ENCODE data around the gene RBM17. TPM values are rescaled to one million over a fixed set of nuclear protein-coding genes. Genes with fewer than 3 reads are reported as not detected.

Gene RBM17
- total and polyA plus RNA-seq, 10 of the 15 experiments (the other 5 are each of a cell fraction or from before 2014, with no cell fraction given): 28.4 to 181 (median 83.9) TPM

DNA sequence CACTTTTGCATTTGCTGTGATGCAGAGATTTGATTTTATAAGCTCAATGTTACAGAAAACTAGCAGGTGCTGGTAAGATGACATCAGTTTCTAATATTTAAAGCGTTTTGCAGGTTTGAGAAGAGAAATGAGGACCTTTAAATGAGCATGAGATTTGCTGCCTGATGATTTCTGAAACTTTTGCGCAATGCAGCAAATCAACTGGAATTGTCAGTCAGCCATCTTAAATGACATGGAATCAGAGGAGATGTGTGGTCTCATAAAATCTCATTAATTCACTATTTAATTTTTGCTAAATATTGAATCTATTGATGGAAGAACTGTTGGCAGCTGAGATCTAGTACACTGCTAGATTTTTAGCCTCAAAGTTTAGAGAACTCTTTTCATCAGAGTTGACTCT is 3.9 kb downstream of the RBM17 start:
- ChIA-PET SMC1A (ENCODE audit: uncharacterized antibody, unreplicated experiment) (interaction anchor here (0.6 to 4.1 kb wide), 3 partner anchors 55 to 308 kb away, joined by 3 to 31 read pairs (median 3); no protein-coding TSS in a partner anchor), CTCF (interaction anchor here (2.9 to 4.6 kb wide), 4 partner anchors 14 to 309 kb away, joined by 13 to 31 read pairs (median 26); no protein-coding TSS in a partner anchor), RAD21 (ENCODE audit: unreplicated experiment) (interaction anchor here (1.9 kb wide), 1 partner anchor 79 kb away, joined by 7 read pairs; no protein-coding TSS in a partner anchor), POLR2A (interaction anchor here (0.9 kb wide), 1 partner anchor 109 kb away, joined by 4 read pairs; the partner anchor contains the start of gene PFKFB3)
- H3K9me3 ChIP-seq (replicated peaks; ENCODE audit: control insufficient read depth, insufficient read depth, low read length): no peaks in the 10 kb centered on the region
- BruUV-seq (replicated peaks): no TSS peak
- no peak overlapping the region for H3K27ac ChIP-seq (ENCODE audit: control insufficient read depth, insufficient read depth)
- ATAC-seq (no peak), FAIRE-seq (no peak), DNase-seq (ENCODE audit: low read depth, low spot score) (no peak)
- H3K9ac ChIP-seq (ENCODE audit: control insufficient read depth, insufficient read depth, low read length): no peak overlapping the region
- H3K4me3 ChIP-seq: no peak overlapping the region
- intact Hi-C loops (cut with micrococcal nuclease; ENCODE audit: unreplicated experiment) (loop anchor here (5.0 kb wide), 1 partner anchor 110 kb away; the partner anchor contains the start of gene PFKFB3), in situ Hi-C loops (cut with MboI) (no loop called here)
- H3K36me3 ChIP-seq (ENCODE audit: control insufficient read depth in 2 of 2, insufficient read depth in 2 of 2, low read length in 1 of 2): peaks cover 2 to 4% of the 10 kb centered on the region in 2 experiments
- no peaks in the 10 kb centered on the region for H3K27me3 ChIP-seq (replicated peaks in 1 of 2; ENCODE audit: control insufficient read depth in 2 of 2, insufficient read depth in 2 of 2, low read length in 1 of 2)
- H4K20me1 ChIP-seq (ENCODE audit: control insufficient read depth, insufficient read depth): no peaks in the 10 kb centered on the region; the same call in none of the 2 replicates
- H2AFZ ChIP-seq (ENCODE audit: control insufficient read depth, low read depth, low read length): no peak overlapping the region
- peaks cover 3% of the 10 kb centered on the region; the same call in 1 of the 2 replicates for H3K4me1 ChIP-seq (ENCODE audit: control insufficient read depth, insufficient read depth, low read length)
- peak overlapping the region; percentile 66 for H3K4me2 ChIP-seq (ENCODE audit: control insufficient read depth, insufficient read depth)
- TF ChIP-seq BMI1 (IDR thresholded peaks at IDR 0.05; ENCODE audit: borderline replicate concordance): no peak
- TF ChIP-seq NR2C2 (IDR thresholded peaks at IDR 0.05; ENCODE audit: borderline replicate concordance, control insufficient read depth, insufficient read length, low read depth): no peak
- no peak for TF ChIP-seq ETV6 (conservative IDR thresholded peaks at IDR 0.05 in 1 of 2, IDR thresholded peaks at IDR 0.05 in 1 of 2; ENCODE audit: borderline replicate concordance in 1 of 2, low read depth in 1 of 2)
- no peak for TF ChIP-seq USF1 (IDR thresholded peaks at IDR 0.05; ENCODE audit: borderline replicate concordance, extremely low read length, insufficient read depth, low read depth, low read length)
- TF ChIP-seq, protein P1, sequence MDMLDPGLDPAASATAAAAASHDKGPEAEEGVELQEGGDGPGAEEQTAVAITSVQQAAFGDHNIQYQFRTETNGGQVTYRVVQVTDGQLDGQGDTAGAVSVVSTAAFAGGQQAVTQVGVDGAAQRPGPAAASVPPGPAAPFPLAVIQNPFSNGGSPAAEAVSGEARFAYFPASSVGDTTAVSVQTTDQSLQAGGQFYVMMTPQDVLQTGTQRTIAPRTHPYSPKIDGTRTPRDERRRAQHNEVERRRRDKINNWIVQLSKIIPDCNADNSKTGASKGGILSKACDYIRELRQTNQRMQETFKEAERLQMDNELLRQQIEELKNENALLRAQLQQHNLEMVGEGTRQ (IDR thresholded peaks at IDR 0.05; ENCODE audit: borderline replicate concordance, low read depth, low read length): no peak
- 48% methylated on average over 2 of the region's 2 CpGs for WGBS (ENCODE audit: insufficient coverage, insufficient replicate concordance, low lambda C conversion rate, missing lambda C conversion rate)
- H3K79me2 ChIP-seq (ENCODE audit: control insufficient read depth, insufficient read depth, low read length): peaks cover 77% of the 10 kb centered on the region
